ENCODE measurements around the gene LYRM4. TPM values are rescaled to one million over a fixed set of nuclear protein-coding genes. Genes with fewer than 3 reads are reported as not detected.
A peak's percentile ranks its signal among the peaks of the same experiment; 100 is the strongest.

The LYRM4 gene
- total RNA-seq (2022) (52.8 and 56.3 TPM in 2 replicates), Bru-seq, nascent RNA (percentile 73 among the genes with signal in this experiment), BruChase-seq, experiment 1, labeled RNA remaining after a 2-hour chase (percentile 76 among the genes with signal in this experiment), BruChase-seq, experiment 2, labeled RNA remaining after a 6-hour chase (percentile 70 among the genes with signal in this experiment)
- long read RNA-seq, full-length matches to known transcripts, result 71 of 77 reads
- long read RNA-seq, partial matches to known transcripts, result 1 of 77 reads
- long read RNA-seq, other reads (novel, unspliced or antisense), result 5 of 77 reads

DNA sequence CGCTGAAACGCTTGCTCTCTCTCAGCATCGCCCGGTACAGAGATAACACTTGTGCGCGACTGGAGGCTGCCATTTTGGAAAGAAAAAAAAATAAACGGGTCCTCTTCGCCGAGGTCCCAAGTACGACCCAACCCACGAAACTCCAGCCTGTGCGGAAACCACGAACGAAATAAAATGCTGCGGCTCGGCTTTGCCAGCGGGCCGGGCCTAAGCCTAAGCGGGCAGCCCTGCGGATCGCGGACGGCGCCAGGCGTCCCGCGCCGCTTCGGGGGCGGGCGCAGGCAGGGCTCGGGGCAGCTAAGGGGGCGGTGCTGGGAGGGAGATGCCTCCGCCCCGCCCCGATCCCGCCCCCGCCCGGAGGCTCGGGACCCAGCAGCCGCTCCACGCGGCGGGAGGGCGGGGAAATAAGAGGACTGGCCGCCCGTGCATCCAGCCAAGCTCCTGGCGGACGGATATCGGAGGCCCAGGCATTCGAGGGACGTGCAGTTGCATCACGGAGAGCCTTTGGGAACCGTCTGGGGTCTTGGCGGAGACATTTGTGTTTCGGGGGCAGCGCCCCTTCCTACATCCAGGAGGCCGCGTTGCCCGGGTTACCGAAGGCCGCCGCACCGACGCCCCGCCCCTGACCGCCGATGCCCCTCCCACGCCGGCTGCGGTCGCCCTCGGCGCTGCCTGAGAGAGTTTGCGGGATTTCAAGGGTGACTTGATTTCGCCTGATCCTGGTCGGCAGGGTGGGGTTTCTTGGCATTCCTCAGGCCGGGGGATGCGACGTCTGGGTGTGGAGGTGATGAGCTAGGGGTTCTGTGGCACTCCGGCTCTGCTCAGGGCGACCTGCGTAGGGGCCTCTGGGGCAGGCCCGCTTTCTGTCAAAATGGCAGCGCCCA, at the start of gene LYRM4, which contains the start of gene FARS2:
TSS of gene LYRM4 (minus strand) at position 290 of the 884 bp plus-strand sequence. CDS start at position 73, 217 bp downstream.
TSS of gene FARS2 (plus strand) at position 853 of the 884 bp plus-strand sequence.
- H3K9me3 Mint-ChIP-seq (ENCODE audit: unreplicated experiment), result no peaks in the 10 kb centered on the region
- peak within 1 kb of the TSS; percentile 100 for H3K27ac Mint-ChIP-seq (ENCODE audit: unreplicated experiment)
- no TSS peak for BruUV-seq (replicated peaks)
- no peaks in the 10 kb centered on the region for H3K27me3 ChIP-seq (replicated peaks; ENCODE audit: control insufficient read depth, insufficient read depth, low read length)
- H3K4me1 Mint-ChIP-seq (ENCODE audit: low read depth, unreplicated experiment), result peaks cover 8% of the 10 kb centered on the region
- H3K27me3 Mint-ChIP-seq (ENCODE audit: insufficient read depth, unreplicated experiment), result no peaks in the 10 kb centered on the region
- H3K36me3 ChIP-seq (ENCODE audit: control insufficient read depth, insufficient read depth, low read length), result no peaks in the 10 kb centered on the region
- TF ChIP-seq, protein P1, sequence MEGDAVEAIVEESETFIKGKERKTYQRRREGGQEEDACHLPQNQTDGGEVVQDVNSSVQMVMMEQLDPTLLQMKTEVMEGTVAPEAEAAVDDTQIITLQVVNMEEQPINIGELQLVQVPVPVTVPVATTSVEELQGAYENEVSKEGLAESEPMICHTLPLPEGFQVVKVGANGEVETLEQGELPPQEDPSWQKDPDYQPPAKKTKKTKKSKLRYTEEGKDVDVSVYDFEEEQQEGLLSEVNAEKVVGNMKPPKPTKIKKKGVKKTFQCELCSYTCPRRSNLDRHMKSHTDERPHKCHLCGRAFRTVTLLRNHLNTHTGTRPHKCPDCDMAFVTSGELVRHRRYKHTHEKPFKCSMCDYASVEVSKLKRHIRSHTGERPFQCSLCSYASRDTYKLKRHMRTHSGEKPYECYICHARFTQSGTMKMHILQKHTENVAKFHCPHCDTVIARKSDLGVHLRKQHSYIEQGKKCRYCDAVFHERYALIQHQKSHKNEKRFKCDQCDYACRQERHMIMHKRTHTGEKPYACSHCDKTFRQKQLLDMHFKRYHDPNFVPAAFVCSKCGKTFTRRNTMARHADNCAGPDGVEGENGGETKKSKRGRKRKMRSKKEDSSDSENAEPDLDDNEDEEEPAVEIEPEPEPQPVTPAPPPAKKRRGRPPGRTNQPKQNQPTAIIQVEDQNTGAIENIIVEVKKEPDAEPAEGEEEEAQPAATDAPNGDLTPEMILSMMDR (IDR thresholded peaks at IDR 0.05; ENCODE audit: insufficient read depth in 1 of 2, low read depth in 1 of 2, low read length in 1 of 2, severe bottlenecking in 1 of 2, unreplicated experiment in 1 of 2), result no peak
- CTCF ChIA-PET, result interaction anchor here (0.6 kb wide), 1 partner anchor 117 kb away, joined by 3 read pairs; no protein-coding TSS in a partner anchor
- intact Hi-C loops (cut with micrococcal nuclease; ENCODE audit: unreplicated experiment), result loop anchor here (1.0 to 5.0 kb wide), 2 partner anchors 54 to 118 kb away; no protein-coding TSS in a partner anchor
- H3K4me1 ChIP-seq, result peaks cover 6% of the 10 kb centered on the region; the same call in 1 of the 2 replicates
- peak within 1 kb of the TSS; percentile 91 for H3K4me3 Mint-ChIP-seq (ENCODE audit: unreplicated experiment)
- POLR2A ChIA-PET, result interaction anchor here (1.1 to 1.2 kb wide), 3 partner anchors 8 to 70 kb away, joined by 3 to 5 read pairs (median 3); no protein-coding TSS in a partner anchor
- no peaks in the 10 kb centered on the region for H3K9me3 ChIP-seq
- peaks cover 21% of the 10 kb centered on the region for H3K36me3 Mint-ChIP-seq (ENCODE audit: insufficient read depth, unreplicated experiment)
- H3K4me3 ChIP-seq (ENCODE audit: low read depth, low read length), result peak within 1 kb of the TSS; percentile 91
- peak; percentile 84 to 92 for DNase-seq

DNA sequence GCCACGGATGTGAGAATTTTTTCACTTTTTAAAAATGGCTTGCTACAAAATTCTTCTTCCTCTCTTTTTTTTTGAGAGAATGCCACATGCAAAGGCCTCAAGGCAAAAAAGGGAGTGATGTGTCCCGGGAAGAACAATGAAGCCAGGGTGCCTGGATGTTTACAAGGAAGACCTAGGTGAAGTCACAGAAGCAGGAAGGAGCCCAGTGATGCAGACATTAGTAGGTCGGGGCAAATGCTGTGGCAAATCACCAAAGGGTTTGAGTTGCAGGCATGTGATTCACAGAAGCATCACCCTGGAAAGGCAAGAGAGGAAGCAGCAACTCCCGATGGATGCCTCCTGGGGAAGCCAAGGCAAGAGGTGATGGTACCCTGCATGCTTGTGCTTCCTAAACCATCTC, 47.3 kb upstream of the LYRM4 start:
- no peak overlapping the region for H3K4me3 Mint-ChIP-seq (ENCODE audit: unreplicated experiment)
- H3K36me3 Mint-ChIP-seq (ENCODE audit: insufficient read depth, unreplicated experiment), result no peaks in the 10 kb centered on the region
- no peaks in the 10 kb centered on the region for H3K27me3 ChIP-seq (replicated peaks; ENCODE audit: control insufficient read depth, insufficient read depth, low read length)
- no TSS peak for BruUV-seq (replicated peaks)
- H3K4me1 Mint-ChIP-seq (ENCODE audit: low read depth, unreplicated experiment), result peaks cover 6% of the 10 kb centered on the region
- no peaks in the 10 kb centered on the region for H3K9me3 Mint-ChIP-seq (ENCODE audit: unreplicated experiment)
- no peak overlapping the region for H3K4me3 ChIP-seq (ENCODE audit: low read depth, low read length)
- H3K4me1 ChIP-seq, result peaks cover 16% of the 10 kb centered on the region
- intact Hi-C loops (cut with micrococcal nuclease; ENCODE audit: unreplicated experiment), result no loop called here
- no peaks in the 10 kb centered on the region for H3K27me3 Mint-ChIP-seq (ENCODE audit: insufficient read depth, unreplicated experiment)
- no peak overlapping the region for H3K27ac Mint-ChIP-seq (ENCODE audit: unreplicated experiment)
- no peaks in the 10 kb centered on the region for H3K9me3 ChIP-seq
- no peak for DNase-seq
- POLR2A ChIA-PET, result no interaction called here
- TF ChIP-seq, protein P1 (IDR thresholded peaks at IDR 0.05; ENCODE audit: insufficient read depth in 1 of 2, low read depth in 1 of 2, low read length in 1 of 2, severe bottlenecking in 1 of 2, unreplicated experiment in 1 of 2), result no peak
- CTCF ChIA-PET, result no interaction called here
- H3K36me3 ChIP-seq (ENCODE audit: control insufficient read depth, insufficient read depth, low read length), result no peaks in the 10 kb centered on the region

DNA sequence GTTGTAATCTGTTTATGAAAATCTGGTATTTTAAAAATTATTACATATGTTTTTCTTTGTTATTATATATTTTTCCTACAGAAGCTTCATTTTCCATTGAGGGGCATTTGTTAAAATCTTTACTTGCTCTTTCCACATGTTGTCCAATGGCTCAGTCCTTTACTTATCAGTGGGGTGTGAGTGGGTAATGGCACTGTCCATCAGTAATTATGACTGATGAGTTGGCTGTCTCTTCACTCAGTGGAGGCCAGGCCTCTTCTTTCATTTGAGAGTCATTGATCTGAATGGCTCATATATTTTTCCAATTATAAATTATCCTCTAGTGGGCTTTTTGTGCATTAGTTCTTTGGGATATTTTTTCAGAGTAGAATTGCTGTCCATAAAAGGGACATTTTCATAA, 46.3 kb upstream of the LYRM4 start:
- H3K9me3 ChIP-seq, result no peaks in the 10 kb centered on the region
- Mint-ChIP-seq H3K36me3 (ENCODE audit: insufficient read depth, unreplicated experiment) (no peaks in the 10 kb centered on the region), H3K4me3 (ENCODE audit: unreplicated experiment) (no peak overlapping the region), H3K9me3 (ENCODE audit: unreplicated experiment) (no peaks in the 10 kb centered on the region), H3K27me3 (ENCODE audit: insufficient read depth, unreplicated experiment) (no peaks in the 10 kb centered on the region), H3K4me1 (ENCODE audit: low read depth, unreplicated experiment) (peaks cover 14% of the 10 kb centered on the region), H3K27ac (ENCODE audit: unreplicated experiment) (no peak overlapping the region)
- ChIA-PET POLR2A (no interaction called here), CTCF (no interaction called here)
- H3K4me1 ChIP-seq, result peaks cover 16% of the 10 kb centered on the region
- no TSS peak for BruUV-seq (replicated peaks)
- intact Hi-C loops (cut with micrococcal nuclease; ENCODE audit: unreplicated experiment), result no loop called here
- no peaks in the 10 kb centered on the region for H3K27me3 ChIP-seq (replicated peaks; ENCODE audit: control insufficient read depth, insufficient read depth, low read length)
- DNase-seq, result no peak
- TF ChIP-seq, protein P1 (IDR thresholded peaks at IDR 0.05; ENCODE audit: insufficient read depth in 1 of 2, low read depth in 1 of 2, low read length in 1 of 2, severe bottlenecking in 1 of 2, unreplicated experiment in 1 of 2), result no peak
- no peak overlapping the region for H3K4me3 ChIP-seq (ENCODE audit: low read depth, low read length)
- H3K36me3 ChIP-seq (ENCODE audit: control insufficient read depth, insufficient read depth, low read length), result no peaks in the 10 kb centered on the region

Data from Caco-2 (cell line).